ENCODE results near the gene SIRPA. TPM values are rescaled to one million over a fixed set of nuclear protein-coding genes. Genes with fewer than 3 reads are reported as not detected.

The SIRPA gene
- polyA plus RNA-seq, 4 donors, result 11.4 to 40.8 (median 22.4) TPM

GRCh38 chr20:1861347-1861976 is 33.7 kb upstream of the SIRPA start:
- Histone ChIP-seq H3K4me1 (ENCODE audit: control insufficient read depth in 3 of 3, insufficient read depth in 2 of 3, low read depth in 1 of 3, low read length in 2 of 3) (no peaks in the 10 kb centered on the region), H3K9me3 (ENCODE audit: control insufficient read depth in 2 of 2, insufficient read depth in 1 of 2, low read depth in 1 of 2, low read length in 1 of 2) (no peaks in the 10 kb centered on the region), H3K4me3 (ENCODE audit: low read depth in 1 of 3, low read length in 3 of 3) (no peak overlapping the region), H3K27ac (ENCODE audit: low read depth in 1 of 3, low read length in 2 of 3) (peak overlapping the region in 1 of 3 donors; percentile 54), H3K27me3 (ENCODE audit: control insufficient read depth in 3 of 3, insufficient read depth in 3 of 3, low read length in 3 of 3) (no peaks in the 10 kb centered on the region), H3K36me3 (ENCODE audit: control insufficient read depth in 3 of 3, insufficient read depth in 2 of 3, low read depth in 1 of 3, low read length in 3 of 3) (no peaks in the 10 kb centered on the region)
- FAIRE-seq, result no peak
- WGBS, 3 donors, result 56 to 68% (median 57%) methylated on average over 13 of the region's 13 CpGs
- peak in 1 of 2 donors; percentile 71 for DNase-seq

- Histone ChIP-seq H3K36me3 (ENCODE audit: control insufficient read depth in 3 of 3, insufficient read depth in 2 of 3, low read depth in 1 of 3, low read length in 3 of 3) (no peaks in the 10 kb centered on the region), H3K27me3 (ENCODE audit: control insufficient read depth in 3 of 3, insufficient read depth in 3 of 3, low read length in 3 of 3) (no peaks in the 10 kb centered on the region), H3K4me1 (ENCODE audit: control insufficient read depth in 3 of 3, insufficient read depth in 2 of 3, low read depth in 1 of 3, low read length in 2 of 3) (no peaks in the 10 kb centered on the region), H3K27ac (ENCODE audit: low read depth in 1 of 3, low read length in 2 of 3) (peak overlapping the region in 1 of 3 donors; percentile 54), H3K4me3 (ENCODE audit: low read depth in 1 of 3, low read length in 3 of 3) (no peak overlapping the region), H3K9me3 (ENCODE audit: control insufficient read depth in 2 of 2, insufficient read depth in 1 of 2, low read depth in 1 of 2, low read length in 1 of 2) (no peaks in the 10 kb centered on the region)
- DNase-seq (no peak), FAIRE-seq (no peak)
- WGBS, 3 donors, result 80 to 89% (median 86%) methylated on average over 8 of the region's 8 CpGs
These were observed 33.1 kb upstream of the SIRPA start for GRCh38 chr20:1861996-1862662.

GRCh38 chr20:1862663-1863053 is 32.5 kb upstream of the SIRPA start:
- H3K36me3 ChIP-seq (ENCODE audit: control insufficient read depth in 3 of 3, insufficient read depth in 2 of 3, low read depth in 1 of 3, low read length in 3 of 3), result no peaks in the 10 kb centered on the region
- FAIRE-seq, result no peak
- H3K4me3 ChIP-seq (ENCODE audit: low read depth in 1 of 3, low read length in 3 of 3), result no peak overlapping the region
- WGBS, 3 donors, result 91 to 97% (median 91%) methylated on average over 4 of the region's 4 CpGs
- H3K27me3 ChIP-seq (ENCODE audit: control insufficient read depth in 3 of 3, insufficient read depth in 3 of 3, low read length in 3 of 3), result no peaks in the 10 kb centered on the region
- H3K9me3 ChIP-seq (ENCODE audit: control insufficient read depth in 2 of 2, insufficient read depth in 1 of 2, low read depth in 1 of 2, low read length in 1 of 2), result no peaks in the 10 kb centered on the region
- H3K4me1 ChIP-seq (ENCODE audit: control insufficient read depth in 3 of 3, insufficient read depth in 2 of 3, low read depth in 1 of 3, low read length in 2 of 3), result no peaks in the 10 kb centered on the region
- no peak for DNase-seq
- no peak overlapping the region for H3K27ac ChIP-seq (ENCODE audit: low read depth in 1 of 3, low read length in 2 of 3)

GRCh38 chr20:1863296-1863695 is 31.9 kb upstream of the SIRPA start:
- Histone ChIP-seq H3K27ac (ENCODE audit: low read depth in 1 of 3, low read length in 2 of 3) (no peak overlapping the region), H3K27me3 (ENCODE audit: control insufficient read depth in 3 of 3, insufficient read depth in 3 of 3, low read length in 3 of 3) (no peaks in the 10 kb centered on the region), H3K4me1 (ENCODE audit: control insufficient read depth in 3 of 3, insufficient read depth in 2 of 3, low read depth in 1 of 3, low read length in 2 of 3) (no peaks in the 10 kb centered on the region), H3K36me3 (ENCODE audit: control insufficient read depth in 3 of 3, insufficient read depth in 2 of 3, low read depth in 1 of 3, low read length in 3 of 3) (no peaks in the 10 kb centered on the region), H3K9me3 (ENCODE audit: control insufficient read depth in 2 of 2, insufficient read depth in 1 of 2, low read depth in 1 of 2, low read length in 1 of 2) (no peaks in the 10 kb centered on the region), H3K4me3 (ENCODE audit: low read depth in 1 of 3, low read length in 3 of 3) (no peak overlapping the region)
- WGBS, 3 donors, result 23 to 50% (median 32%) methylated on average over 1 of the region's 1 CpG
- peak in 1 of 2 donors; percentile 40 for DNase-seq
- no peak for FAIRE-seq

GRCh38 chr20:1866834-1867233 is 28.4 kb upstream of the SIRPA start:
- WGBS, 3 donors, result 54 to 72% (median 54%) methylated on average over 3 of the region's 3 CpGs
- FAIRE-seq (no peak), DNase-seq (no peak)
- H3K27me3 ChIP-seq (ENCODE audit: control insufficient read depth in 3 of 3, insufficient read depth in 3 of 3, low read length in 3 of 3), result no peaks in the 10 kb centered on the region
- no peaks in the 10 kb centered on the region for H3K9me3 ChIP-seq (ENCODE audit: control insufficient read depth in 2 of 2, insufficient read depth in 1 of 2, low read depth in 1 of 2, low read length in 1 of 2)
- H3K4me1 ChIP-seq (ENCODE audit: control insufficient read depth in 3 of 3, insufficient read depth in 2 of 3, low read depth in 1 of 3, low read length in 2 of 3), result peaks cover 0 to 17% (median 4%) of the 10 kb centered on the region in 3 donors
- H3K36me3 ChIP-seq (ENCODE audit: control insufficient read depth in 3 of 3, insufficient read depth in 2 of 3, low read depth in 1 of 3, low read length in 3 of 3), result no peaks in the 10 kb centered on the region
- H3K4me3 ChIP-seq (ENCODE audit: low read depth in 1 of 3, low read length in 3 of 3), result no peak overlapping the region
- no peak overlapping the region for H3K27ac ChIP-seq (ENCODE audit: low read depth in 1 of 3, low read length in 2 of 3)

- FAIRE-seq, result no peak
- peaks cover 0 to 3% of the 10 kb centered on the region in 2 donors for H3K9me3 ChIP-seq (ENCODE audit: control insufficient read depth in 2 of 2, insufficient read depth in 1 of 2, low read depth in 1 of 2, low read length in 1 of 2)
- no peak overlapping the region for H3K4me3 ChIP-seq (ENCODE audit: low read depth in 1 of 3, low read length in 3 of 3)
- no peaks in the 10 kb centered on the region for H3K36me3 ChIP-seq (ENCODE audit: control insufficient read depth in 3 of 3, insufficient read depth in 2 of 3, low read depth in 1 of 3, low read length in 3 of 3)
- H3K27me3 ChIP-seq (ENCODE audit: control insufficient read depth in 3 of 3, insufficient read depth in 3 of 3, low read length in 3 of 3), result no peaks in the 10 kb centered on the region
- H3K4me1 ChIP-seq (ENCODE audit: control insufficient read depth in 3 of 3, insufficient read depth in 2 of 3, low read depth in 1 of 3, low read length in 2 of 3), result peaks cover 0 to 20% (median 4%) of the 10 kb centered on the region in 3 donors
- no peak for DNase-seq
- 41 to 53% (median 44%) methylated on average over 3 of the region's 3 CpGs for WGBS, 3 donors
- H3K27ac ChIP-seq (ENCODE audit: low read depth in 1 of 3, low read length in 2 of 3), result no peak overlapping the region
These were observed 27.5 kb upstream of the SIRPA start for GRCh38 chr20:1867495-1868260.

GRCh38 chr20:1868856-1869255 is 26.4 kb upstream of the SIRPA start:
- DNase-seq (no peak), FAIRE-seq (no peak)
- no peak overlapping the region for H3K4me3 ChIP-seq (ENCODE audit: low read depth in 1 of 3, low read length in 3 of 3)
- peaks cover 0 to 31% (median 7%) of the 10 kb centered on the region in 3 donors for H3K4me1 ChIP-seq (ENCODE audit: control insufficient read depth in 3 of 3, insufficient read depth in 2 of 3, low read depth in 1 of 3, low read length in 2 of 3)
- peaks cover 0 to 7% of the 10 kb centered on the region in 2 donors for H3K9me3 ChIP-seq (ENCODE audit: control insufficient read depth in 2 of 2, insufficient read depth in 1 of 2, low read depth in 1 of 2, low read length in 1 of 2)
- no peaks in the 10 kb centered on the region for H3K36me3 ChIP-seq (ENCODE audit: control insufficient read depth in 3 of 3, insufficient read depth in 2 of 3, low read depth in 1 of 3, low read length in 3 of 3)
- 74 to 80% (median 75%) methylated on average over 3 of the region's 3 CpGs for WGBS, 3 donors
- no peaks in the 10 kb centered on the region for H3K27me3 ChIP-seq (ENCODE audit: control insufficient read depth in 3 of 3, insufficient read depth in 3 of 3, low read length in 3 of 3)
- no peak overlapping the region for H3K27ac ChIP-seq (ENCODE audit: low read depth in 1 of 3, low read length in 2 of 3)

GRCh38 chr20:1870323-1870722 is 24.9 kb upstream of the SIRPA start:
- 89 to 90% (median 89%) methylated on average over 4 of the region's 4 CpGs for WGBS, 3 donors
- no peak overlapping the region for H3K4me3 ChIP-seq (ENCODE audit: low read depth in 1 of 3, low read length in 3 of 3)
- H3K4me1 ChIP-seq (ENCODE audit: control insufficient read depth in 3 of 3, insufficient read depth in 2 of 3, low read depth in 1 of 3, low read length in 2 of 3), result peaks cover 0 to 44% (median 8%) of the 10 kb centered on the region in 3 donors
- FAIRE-seq (no peak), DNase-seq (no peak)
- H3K9me3 ChIP-seq (ENCODE audit: control insufficient read depth in 2 of 2, insufficient read depth in 1 of 2, low read depth in 1 of 2, low read length in 1 of 2), result peaks cover 0 to 7% of the 10 kb centered on the region in 2 donors
- H3K27ac ChIP-seq (ENCODE audit: low read depth in 1 of 3, low read length in 2 of 3), result no peak overlapping the region
- H3K36me3 ChIP-seq (ENCODE audit: control insufficient read depth in 3 of 3, insufficient read depth in 2 of 3, low read depth in 1 of 3, low read length in 3 of 3), result no peaks in the 10 kb centered on the region
- no peaks in the 10 kb centered on the region for H3K27me3 ChIP-seq (ENCODE audit: control insufficient read depth in 3 of 3, insufficient read depth in 3 of 3, low read length in 3 of 3)

Measured in small intestine (tissue), 7 donors.